ENCODE measurements around the gene SLC45A3.

The SLC45A3 gene

GRCh38 chr1:205701420-205701819 is 21.1 kb upstream of the SLC45A3 start:
- no peak for DNase-seq (ENCODE audit: low read depth)

GRCh38 chr1:205700865-205701401 is 20.6 kb upstream of the SLC45A3 start:
- no peak for DNase-seq (ENCODE audit: low read depth)

- DNase-seq (ENCODE audit: low read depth): no peak
These were observed 19.1 kb upstream of the SLC45A3 start for GRCh38 chr1:205699416-205699815.

GRCh38 chr1:205698921-205699320 is 18.6 kb upstream of the SLC45A3 start:
- no peak for DNase-seq (ENCODE audit: low read depth)

GRCh38 chr1:205693421-205693991 is 13.2 kb upstream of the SLC45A3 start:
- DNase-seq (ENCODE audit: low read depth): no peak

- DNase-seq (ENCODE audit: low read depth): no peak
These were observed 12.1 kb upstream of the SLC45A3 start for GRCh38 chr1:205692423-205692822.

GRCh38 chr1:205690122-205690756 is 9.9 kb upstream of the SLC45A3 start:
- DNase-seq (ENCODE audit: low read depth): no peak

GRCh38 chr1:205689479-205689878 is 9.2 kb upstream of the SLC45A3 start:
- DNase-seq (ENCODE audit: low read depth): no peak

GRCh38 chr1:205688171-205689080 is 8.1 kb upstream of the SLC45A3 start:
- no peak for DNase-seq (ENCODE audit: low read depth)

- no peak for DNase-seq (ENCODE audit: low read depth)
These were observed 6.9 kb upstream of the SLC45A3 start for GRCh38 chr1:205687242-205687641.

- DNase-seq (ENCODE audit: low read depth): no peak
These were observed 1.1 kb upstream of the SLC45A3 start for GRCh38 chr1:205681364-205681763.

- DNase-seq (ENCODE audit: low read depth): no peak
These were observed 1.8 kb downstream of the SLC45A3 start for GRCh38 chr1:205678286-205679111.

- DNase-seq (ENCODE audit: low read depth): no peak
These were observed 3.1 kb downstream of the SLC45A3 start for GRCh38 chr1:205677167-205677566.

GRCh38 chr1:205676597-205676996 is 3.7 kb downstream of the SLC45A3 start:
- no peak for DNase-seq (ENCODE audit: low read depth)

GRCh38 chr1:205676002-205676401 is 4.3 kb downstream of the SLC45A3 start:
- DNase-seq (ENCODE audit: low read depth): no peak

GRCh38 chr1:205675247-205675646 is 5.1 kb downstream of the SLC45A3 start:
- no peak for DNase-seq (ENCODE audit: low read depth)

GRCh38 chr1:205672970-205673369 is 7.3 kb downstream of the SLC45A3 start:
- DNase-seq (ENCODE audit: low read depth): no peak

- DNase-seq (ENCODE audit: low read depth): no peak
These were observed 7.9 kb downstream of the SLC45A3 start for GRCh38 chr1:205672395-205672889.

GRCh38 chr1:205670611-205671430 is 9.5 kb downstream of the SLC45A3 start:
- no peak for DNase-seq (ENCODE audit: low read depth)

- DNase-seq (ENCODE audit: low read depth): no peak
These were observed 10.2 kb downstream of the SLC45A3 start for GRCh38 chr1:205670150-205670446.
